Measurements from ENCODE around the gene NMT2. TPM values are rescaled to one million over a fixed set of nuclear protein-coding genes. Genes with fewer than 3 reads are reported as not detected.

NMT2 gene
- total RNA-seq, 2 experiments from 2014 or later, result 0.72 to 0.82 TPM

DNA sequence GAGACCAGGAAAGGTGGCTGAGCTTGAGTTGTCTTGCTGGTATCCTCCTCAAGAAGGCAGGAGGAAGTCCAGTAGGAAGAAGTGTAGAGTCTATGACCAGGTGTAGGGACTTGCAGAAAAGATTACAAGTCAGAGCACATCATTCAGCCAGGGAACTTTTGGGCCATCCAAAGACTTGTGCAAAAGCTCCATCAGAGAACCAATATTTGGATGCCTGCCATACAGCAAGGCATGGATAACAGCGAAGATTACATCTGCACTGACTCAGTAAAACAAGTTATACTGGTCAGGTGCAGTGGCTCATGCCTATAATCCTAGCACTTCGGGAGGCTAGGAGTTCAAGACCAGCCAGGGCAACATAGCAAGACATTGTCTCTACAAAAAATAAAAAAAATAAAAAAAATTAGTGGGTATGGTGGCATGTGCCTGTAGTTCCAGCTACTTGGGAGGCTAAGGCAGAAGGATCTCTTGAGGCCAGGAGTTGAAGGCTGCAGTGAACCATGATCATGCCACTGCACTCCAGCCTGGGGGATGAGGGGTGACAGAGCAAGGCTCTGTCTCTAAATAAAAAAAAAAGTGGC, 13.2 kb upstream of the NMT2 start:
- no peaks in the 10 kb centered on the region for H3K9me3 ChIP-seq (ENCODE audit: low read length)
- H3K9me2 ChIP-seq (ENCODE audit: insufficient read depth, low read length), result no peaks in the 10 kb centered on the region
- H4K20me1 ChIP-seq (ENCODE audit: insufficient read depth, low read length), result no peaks in the 10 kb centered on the region
- no peak for DNase-seq (ENCODE audit: low spot score)
- no peaks in the 10 kb centered on the region for H3K4me1 ChIP-seq (ENCODE audit: insufficient read depth, low read length, poor library complexity, severe bottlenecking)
- ChIA-PET CTCF (ENCODE audit: unreplicated experiment) (no interaction called here), POLR2A (no interaction called here)
- H3K79me2 ChIP-seq (ENCODE audit: insufficient read depth, low read depth, low read length), result no peaks in the 10 kb centered on the region
- no TSS peak for BruUV-seq (replicated peaks)
- H3K27ac ChIP-seq (ENCODE audit: low read depth, low read length, poor library complexity, severe bottlenecking), result no peak overlapping the region
- no peak overlapping the region for H3K4me2 ChIP-seq (ENCODE audit: low read length)
- TF ChIP-seq EZH2phosphoT487 (IDR thresholded peaks at IDR 0.05; ENCODE audit: borderline replicate concordance, low read depth, low read length), result no peak
- TF ChIP-seq, protein P1, sequence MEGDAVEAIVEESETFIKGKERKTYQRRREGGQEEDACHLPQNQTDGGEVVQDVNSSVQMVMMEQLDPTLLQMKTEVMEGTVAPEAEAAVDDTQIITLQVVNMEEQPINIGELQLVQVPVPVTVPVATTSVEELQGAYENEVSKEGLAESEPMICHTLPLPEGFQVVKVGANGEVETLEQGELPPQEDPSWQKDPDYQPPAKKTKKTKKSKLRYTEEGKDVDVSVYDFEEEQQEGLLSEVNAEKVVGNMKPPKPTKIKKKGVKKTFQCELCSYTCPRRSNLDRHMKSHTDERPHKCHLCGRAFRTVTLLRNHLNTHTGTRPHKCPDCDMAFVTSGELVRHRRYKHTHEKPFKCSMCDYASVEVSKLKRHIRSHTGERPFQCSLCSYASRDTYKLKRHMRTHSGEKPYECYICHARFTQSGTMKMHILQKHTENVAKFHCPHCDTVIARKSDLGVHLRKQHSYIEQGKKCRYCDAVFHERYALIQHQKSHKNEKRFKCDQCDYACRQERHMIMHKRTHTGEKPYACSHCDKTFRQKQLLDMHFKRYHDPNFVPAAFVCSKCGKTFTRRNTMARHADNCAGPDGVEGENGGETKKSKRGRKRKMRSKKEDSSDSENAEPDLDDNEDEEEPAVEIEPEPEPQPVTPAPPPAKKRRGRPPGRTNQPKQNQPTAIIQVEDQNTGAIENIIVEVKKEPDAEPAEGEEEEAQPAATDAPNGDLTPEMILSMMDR (conservative IDR thresholded peaks at IDR 0.05; ENCODE audit: low read length), result no peak
- no peaks in the 10 kb centered on the region for H3K36me3 ChIP-seq (ENCODE audit: insufficient read depth, low read length)
- no peak overlapping the region for H2AFZ ChIP-seq (ENCODE audit: low read length)
- no peak overlapping the region for H3K4me3 ChIP-seq (ENCODE audit: low read depth, low read length, poor library complexity, severe bottlenecking)
- intact Hi-C loops (cut with micrococcal nuclease; ENCODE audit: unreplicated experiment), result no loop called here

DNA sequence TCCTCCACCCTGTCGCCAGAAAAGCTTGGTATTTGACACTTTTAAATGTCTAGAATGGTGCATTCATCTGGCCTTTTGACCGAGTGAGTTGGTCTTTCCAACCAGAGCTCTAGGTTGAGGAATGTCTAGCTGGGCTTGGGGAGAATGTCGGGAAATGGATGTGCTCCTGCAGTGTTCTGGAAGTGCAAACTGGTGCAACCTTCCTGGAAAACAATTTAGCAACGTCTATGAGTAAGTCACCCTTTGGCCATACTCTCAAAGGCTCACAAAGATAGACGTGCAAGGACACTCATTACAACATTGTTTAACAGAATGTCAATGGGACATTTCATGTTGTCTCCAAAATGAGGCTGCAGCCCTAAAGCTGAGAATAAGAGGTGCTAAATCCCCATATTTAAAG, 12.2 kb upstream of the NMT2 start:
- H3K9me2 ChIP-seq (ENCODE audit: insufficient read depth, low read length), result no peaks in the 10 kb centered on the region
- no peak overlapping the region for H3K27ac ChIP-seq (ENCODE audit: low read depth, low read length, poor library complexity, severe bottlenecking)
- no peak overlapping the region for H3K4me3 ChIP-seq (ENCODE audit: low read depth, low read length, poor library complexity, severe bottlenecking)
- no peaks in the 10 kb centered on the region for H4K20me1 ChIP-seq (ENCODE audit: insufficient read depth, low read length)
- no peaks in the 10 kb centered on the region for H3K79me2 ChIP-seq (ENCODE audit: insufficient read depth, low read depth, low read length)
- H3K4me2 ChIP-seq (ENCODE audit: low read length), result no peak overlapping the region
- H3K9me3 ChIP-seq (ENCODE audit: low read length), result no peaks in the 10 kb centered on the region
- ChIA-PET POLR2A (no interaction called here), CTCF (ENCODE audit: unreplicated experiment) (interaction anchor here (0.5 kb wide), 1 partner anchor 130 kb away, joined by 3 read pairs; no protein-coding TSS in a partner anchor)
- no TSS peak for BruUV-seq (replicated peaks)
- DNase-seq (ENCODE audit: low spot score), result no peak
- intact Hi-C loops (cut with micrococcal nuclease; ENCODE audit: unreplicated experiment), result no loop called here
- H3K36me3 ChIP-seq (ENCODE audit: insufficient read depth, low read length), result no peaks in the 10 kb centered on the region
- TF ChIP-seq, protein P1 (conservative IDR thresholded peaks at IDR 0.05; ENCODE audit: low read length), result no peak
- no peak for TF ChIP-seq EZH2phosphoT487 (IDR thresholded peaks at IDR 0.05; ENCODE audit: borderline replicate concordance, low read depth, low read length)
- no peak overlapping the region for H2AFZ ChIP-seq (ENCODE audit: low read length)
- no peaks in the 10 kb centered on the region for H3K4me1 ChIP-seq (ENCODE audit: insufficient read depth, low read length, poor library complexity, severe bottlenecking)

DNA sequence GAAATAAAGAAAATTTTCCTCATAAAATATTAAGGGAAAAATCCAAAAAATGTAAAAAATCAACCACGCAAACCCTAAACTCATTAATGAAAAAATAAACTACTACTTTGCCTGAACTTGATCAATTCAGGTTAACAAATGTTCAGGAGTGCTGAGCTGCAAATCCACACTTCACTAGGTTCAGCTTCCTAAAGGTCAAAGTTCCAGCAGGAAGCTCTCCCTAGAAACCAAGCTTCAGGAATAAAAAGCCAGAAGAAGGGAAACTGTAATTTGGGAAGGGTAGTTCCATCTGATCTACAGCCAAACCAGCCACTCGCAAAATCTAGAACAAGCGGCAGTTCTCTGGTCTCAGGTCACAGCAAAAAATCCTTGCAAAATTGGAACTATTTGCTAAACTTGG, 7.8 kb upstream of the NMT2 start:
- POLR2A ChIA-PET, result no interaction called here
- Histone ChIP-seq H3K27ac (ENCODE audit: low read depth, low read length, poor library complexity, severe bottlenecking) (no peak overlapping the region), H3K9me2 (ENCODE audit: insufficient read depth, low read length) (no peaks in the 10 kb centered on the region), H3K4me2 (ENCODE audit: low read length) (no peak overlapping the region), H3K4me1 (ENCODE audit: insufficient read depth, low read length, poor library complexity, severe bottlenecking) (no peaks in the 10 kb centered on the region), H4K20me1 (ENCODE audit: insufficient read depth, low read length) (no peaks in the 10 kb centered on the region), H3K79me2 (ENCODE audit: insufficient read depth, low read depth, low read length) (no peaks in the 10 kb centered on the region), H3K9me3 (ENCODE audit: low read length) (no peaks in the 10 kb centered on the region), H3K4me3 (ENCODE audit: low read depth, low read length, poor library complexity, severe bottlenecking) (no peak overlapping the region), H2AFZ (ENCODE audit: low read length) (no peak overlapping the region), H3K36me3 (ENCODE audit: insufficient read depth, low read length) (no peaks in the 10 kb centered on the region)
- DNase-seq (ENCODE audit: low spot score), result no peak
- TF ChIP-seq EZH2phosphoT487 (IDR thresholded peaks at IDR 0.05; ENCODE audit: borderline replicate concordance, low read depth, low read length), result no peak
- TF ChIP-seq, protein P1 (conservative IDR thresholded peaks at IDR 0.05; ENCODE audit: low read length), result no peak
- BruUV-seq (replicated peaks), result no TSS peak
- CTCF ChIA-PET (ENCODE audit: unreplicated experiment), result no interaction called here
- intact Hi-C loops (cut with micrococcal nuclease; ENCODE audit: unreplicated experiment), result no loop called here
